ENCODE data around the gene CUL4A. TPM values are rescaled to one million over a fixed set of nuclear protein-coding genes. Genes with fewer than 3 reads are reported as not detected.
A peak's percentile ranks its signal among the peaks of the same experiment; 100 is the strongest.

The CUL4A gene
- total RNA-seq, 1 donor from 2014 or later: 83.8 TPM

DNA sequence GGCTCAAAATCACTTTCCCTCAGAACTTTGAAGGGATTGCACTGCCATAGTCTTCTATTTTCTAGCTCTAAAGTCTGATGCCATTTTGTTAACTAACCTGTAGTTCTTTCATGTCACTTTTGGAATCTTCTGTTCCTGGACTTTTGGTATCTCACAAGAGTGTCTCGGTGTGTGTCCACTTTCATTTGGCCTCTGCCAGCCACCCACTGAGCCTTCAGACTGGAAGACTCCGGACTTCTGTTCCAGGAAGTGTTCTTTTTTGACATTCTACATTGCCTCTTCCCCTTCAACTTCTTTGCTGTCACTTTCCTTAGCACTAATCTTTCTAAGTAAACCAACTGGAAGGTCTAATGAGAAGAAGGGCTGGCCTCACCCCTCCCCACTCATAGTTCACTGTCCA lies 62.6 kb downstream of the CUL4A start:
- no peaks in the 10 kb centered on the region for H3K27me3 Mint-ChIP-seq (ENCODE audit: low read depth)
- no peak for DNase-seq (ENCODE audit: low spot score)
- H3K27ac Mint-ChIP-seq: no peak overlapping the region
- H3K9me3 Mint-ChIP-seq: no peaks in the 10 kb centered on the region
- no peaks in the 10 kb centered on the region for H3K36me3 Mint-ChIP-seq (ENCODE audit: low read depth)
- intact Hi-C loops (cut with micrococcal nuclease): no loop called here
- peaks cover 2% of the 10 kb centered on the region for H3K4me1 Mint-ChIP-seq (ENCODE audit: low read depth)
- no peak overlapping the region for H3K4me3 Mint-ChIP-seq (ENCODE audit: low read depth)

DNA sequence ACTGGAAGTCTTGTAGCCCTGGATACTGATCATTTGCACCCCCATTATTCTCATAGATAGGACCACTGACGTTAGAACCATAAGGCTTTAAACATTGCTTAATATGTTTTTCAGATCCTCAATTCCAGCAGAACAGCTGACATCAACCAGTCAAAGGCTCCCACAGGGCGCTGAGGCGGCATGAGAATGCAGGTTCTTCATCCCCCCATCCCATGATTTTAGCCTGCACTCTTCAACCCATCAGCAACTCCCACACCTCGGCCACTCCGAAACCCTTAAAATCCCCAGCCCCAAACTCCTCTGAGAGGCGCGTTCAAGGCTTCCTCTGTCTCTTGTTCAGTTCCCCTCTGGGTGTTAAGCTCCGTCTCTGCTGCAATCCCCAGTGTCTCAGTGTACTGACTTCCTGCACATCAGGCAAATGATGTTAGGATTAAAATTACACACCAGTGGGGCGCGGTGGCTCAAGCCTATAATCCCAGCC lies 63.3 kb downstream of the CUL4A start:
- H3K27ac Mint-ChIP-seq: no peak overlapping the region
- H3K4me3 Mint-ChIP-seq (ENCODE audit: low read depth): no peak overlapping the region
- no peaks in the 10 kb centered on the region for H3K27me3 Mint-ChIP-seq (ENCODE audit: low read depth)

DNA sequence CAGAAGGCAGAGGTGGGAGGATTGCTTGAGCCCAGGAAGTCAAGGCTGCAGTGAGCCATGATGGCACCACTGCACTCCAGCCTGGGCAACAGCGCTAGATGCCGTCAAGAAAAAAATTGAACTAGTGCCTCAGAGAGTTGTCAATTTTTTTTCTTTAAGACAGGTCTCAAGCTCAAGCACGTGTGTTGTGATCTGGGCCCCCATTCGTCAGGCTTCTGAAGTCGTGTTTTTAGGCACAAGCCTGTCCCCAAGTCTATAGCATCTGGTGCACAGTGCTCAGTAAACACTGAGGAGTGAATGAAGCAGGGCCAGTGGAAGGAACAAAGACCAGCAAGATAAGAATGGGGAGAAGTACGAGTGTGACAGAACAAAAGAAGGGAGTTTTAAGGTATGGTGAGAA lies 63.9 kb downstream of the CUL4A start:
- Mint-ChIP-seq H3K4me3 (ENCODE audit: low read depth) (no peak overlapping the region), H3K36me3 (ENCODE audit: low read depth) (no peaks in the 10 kb centered on the region)
- intact Hi-C loops (cut with micrococcal nuclease): no loop called here

More for the DNA sequence above, 63.3 kb downstream of the CUL4A start:
- no peak for DNase-seq (ENCODE audit: low spot score)
- H3K4me1 Mint-ChIP-seq (ENCODE audit: low read depth): peaks cover 2% of the 10 kb centered on the region
- no peaks in the 10 kb centered on the region for H3K9me3 Mint-ChIP-seq
- H3K36me3 Mint-ChIP-seq (ENCODE audit: low read depth): no peaks in the 10 kb centered on the region
- intact Hi-C loops (cut with micrococcal nuclease): no loop called here

DNA sequence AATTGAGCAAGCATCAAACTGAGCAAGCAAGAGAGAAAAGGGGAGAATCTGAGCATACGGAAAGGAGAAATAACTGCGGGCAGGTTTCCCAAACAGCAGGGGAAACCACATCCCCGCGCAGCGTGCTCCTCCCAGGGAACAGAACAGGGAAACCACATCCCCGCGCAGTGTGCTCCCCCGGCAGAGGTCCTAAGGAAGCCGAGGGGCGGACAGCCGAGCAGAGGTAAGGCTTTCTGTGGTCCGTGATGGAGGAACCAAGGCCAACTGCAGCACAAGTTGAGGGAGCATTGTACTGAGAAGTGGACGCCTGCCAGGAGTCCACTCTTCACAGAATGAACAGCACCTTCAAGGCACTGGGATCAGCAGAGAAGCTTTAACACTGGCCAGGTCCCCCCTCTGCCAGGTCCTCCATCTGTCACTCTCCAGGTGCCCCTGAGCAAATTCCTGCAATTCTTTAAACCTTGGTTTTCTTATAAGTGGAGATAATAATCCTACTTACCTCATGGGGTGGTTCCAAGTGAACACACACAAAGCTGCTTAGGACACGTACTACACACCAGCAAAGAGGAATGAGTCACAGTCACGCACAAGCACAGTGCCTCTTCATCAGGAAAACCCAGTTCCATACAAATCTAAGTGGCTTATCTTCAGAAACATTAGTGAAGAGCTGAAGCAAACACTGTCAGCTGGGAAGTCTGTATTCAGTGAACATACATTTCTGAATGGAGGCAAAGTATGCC lies 64.6 kb downstream of the CUL4A start:
- Mint-ChIP-seq H3K4me3 (ENCODE audit: low read depth) (no peak overlapping the region), H3K27me3 (ENCODE audit: low read depth) (no peaks in the 10 kb centered on the region), H3K36me3 (ENCODE audit: low read depth) (no peaks in the 10 kb centered on the region), H3K27ac (no peak overlapping the region), H3K4me1 (ENCODE audit: low read depth) (peaks cover 2% of the 10 kb centered on the region), H3K9me3 (no peaks in the 10 kb centered on the region)
- DNase-seq (ENCODE audit: low spot score): no peak
- intact Hi-C loops (cut with micrococcal nuclease): no loop called here

More for the DNA sequence above, 63.9 kb downstream of the CUL4A start:
- Mint-ChIP-seq H3K4me1 (ENCODE audit: low read depth) (peaks cover 2% of the 10 kb centered on the region), H3K27me3 (ENCODE audit: low read depth) (no peaks in the 10 kb centered on the region), H3K27ac (no peak overlapping the region), H3K9me3 (no peaks in the 10 kb centered on the region)
- DNase-seq (ENCODE audit: low spot score): no peak

DNA sequence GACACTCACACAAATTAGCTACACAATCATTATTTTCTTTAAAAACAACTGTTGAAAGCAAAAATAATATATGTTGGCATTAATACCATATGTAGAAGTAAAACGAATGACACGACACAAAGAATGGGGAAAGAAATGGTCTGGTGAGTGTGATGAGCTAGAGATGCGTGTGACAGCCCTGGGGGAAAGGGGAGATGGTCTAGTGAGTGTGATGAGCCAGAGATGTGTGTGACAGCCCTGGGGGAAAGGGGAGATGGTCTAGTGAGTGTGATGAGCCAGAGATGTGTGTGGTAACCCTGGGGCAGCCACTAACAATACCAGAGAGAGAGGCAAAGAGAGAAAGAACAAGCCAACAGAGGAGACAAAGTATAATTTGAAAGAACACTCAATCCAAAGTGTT lies 65.3 kb downstream of the CUL4A start:
- Mint-ChIP-seq H3K27me3 (ENCODE audit: low read depth) (no peaks in the 10 kb centered on the region), H3K36me3 (ENCODE audit: low read depth) (no peaks in the 10 kb centered on the region), H3K27ac (no peak overlapping the region), H3K4me3 (ENCODE audit: low read depth) (no peak overlapping the region), H3K4me1 (ENCODE audit: low read depth) (peaks cover 2% of the 10 kb centered on the region), H3K9me3 (no peaks in the 10 kb centered on the region)
- no peak for DNase-seq (ENCODE audit: low spot score)
- intact Hi-C loops (cut with micrococcal nuclease): loop anchor here (1.0 kb wide), 1 partner anchor 120 kb away; no protein-coding TSS in a partner anchor

DNA sequence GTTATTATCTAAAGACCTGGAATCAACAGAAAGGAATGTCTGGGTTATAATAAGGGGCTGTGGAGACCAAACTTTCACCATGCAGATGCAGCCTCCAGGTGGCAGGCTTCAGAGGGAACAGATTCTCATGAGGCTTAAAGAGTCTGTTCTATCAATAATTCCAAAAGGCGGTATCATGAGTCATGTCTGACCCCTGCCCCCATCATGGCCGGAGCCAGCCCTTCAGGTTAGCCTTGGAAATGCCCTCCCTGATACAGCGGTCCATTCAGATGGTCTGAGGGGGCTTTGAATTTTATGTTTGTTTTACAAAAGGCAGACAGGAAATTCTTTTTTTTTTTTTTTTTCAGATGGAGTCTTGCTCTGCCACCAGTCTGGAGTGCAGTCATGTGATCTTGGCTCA lies 66.0 kb downstream of the CUL4A start:
- no peaks in the 10 kb centered on the region for H3K36me3 Mint-ChIP-seq (ENCODE audit: low read depth)
- peaks cover 2% of the 10 kb centered on the region for H3K4me1 Mint-ChIP-seq (ENCODE audit: low read depth)
- no peaks in the 10 kb centered on the region for H3K27me3 Mint-ChIP-seq (ENCODE audit: low read depth)
- no peak overlapping the region for H3K27ac Mint-ChIP-seq
- H3K4me3 Mint-ChIP-seq (ENCODE audit: low read depth): no peak overlapping the region
- no peaks in the 10 kb centered on the region for H3K9me3 Mint-ChIP-seq
- no peak for DNase-seq (ENCODE audit: low spot score)
- intact Hi-C loops (cut with micrococcal nuclease): loop anchor here (1.0 kb wide), 1 partner anchor 119 kb away; no protein-coding TSS in a partner anchor

DNA sequence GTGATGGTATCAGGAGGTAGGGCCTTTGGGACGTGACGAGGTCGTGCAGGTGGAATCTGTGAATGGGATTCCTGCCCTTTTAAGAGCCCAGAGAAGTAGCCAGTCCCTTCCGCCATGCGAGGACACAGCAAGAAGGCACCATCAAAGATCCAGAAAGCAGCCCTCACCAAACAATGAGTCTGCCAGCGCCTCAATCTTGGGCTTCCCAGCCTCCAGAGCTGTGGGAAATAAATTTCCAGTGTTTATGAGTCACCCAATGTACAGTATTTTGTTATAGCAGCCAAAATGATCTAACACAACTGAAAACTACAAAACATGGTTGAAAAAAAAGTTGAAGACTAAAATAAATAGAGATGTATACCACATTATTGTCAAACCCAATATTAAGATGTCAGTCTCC lies 70.7 kb downstream of the CUL4A start:
- no peaks in the 10 kb centered on the region for H3K4me1 Mint-ChIP-seq (ENCODE audit: low read depth)
- H3K27ac Mint-ChIP-seq: no peak overlapping the region
- no peak for DNase-seq (ENCODE audit: low spot score)
- H3K9me3 Mint-ChIP-seq: no peaks in the 10 kb centered on the region
- no peaks in the 10 kb centered on the region for H3K36me3 Mint-ChIP-seq (ENCODE audit: low read depth)
- no peak overlapping the region for H3K4me3 Mint-ChIP-seq (ENCODE audit: low read depth)
- intact Hi-C loops (cut with micrococcal nuclease): no loop called here
- H3K27me3 Mint-ChIP-seq (ENCODE audit: low read depth): no peaks in the 10 kb centered on the region

DNA sequence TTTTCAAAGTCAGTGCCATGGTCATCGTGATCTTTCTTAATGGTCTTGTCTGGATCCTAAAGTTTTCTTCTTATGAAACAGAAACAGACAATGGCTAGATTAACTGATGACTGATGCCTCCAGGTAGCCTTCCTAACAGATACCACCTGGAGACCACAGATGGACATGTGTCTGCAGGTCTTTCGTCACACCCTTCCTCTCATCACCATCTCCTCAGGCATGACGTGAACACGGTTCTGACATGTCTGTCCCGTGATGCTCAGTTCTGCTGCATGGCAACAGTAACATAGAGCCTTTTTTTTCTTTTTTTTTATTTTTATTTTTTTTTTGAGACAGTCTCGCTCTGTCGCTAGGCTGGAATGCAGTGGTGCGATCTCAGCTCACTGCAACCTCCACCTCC lies 74.5 kb downstream of the CUL4A start:
- Mint-ChIP-seq H3K4me3 (ENCODE audit: low read depth) (no peak overlapping the region), H3K9me3 (no peaks in the 10 kb centered on the region), H3K27ac (no peak overlapping the region), H3K4me1 (ENCODE audit: low read depth) (no peaks in the 10 kb centered on the region), H3K36me3 (ENCODE audit: low read depth) (no peaks in the 10 kb centered on the region), H3K27me3 (ENCODE audit: low read depth) (no peaks in the 10 kb centered on the region)
- DNase-seq (ENCODE audit: low spot score): no peak
- intact Hi-C loops (cut with micrococcal nuclease): no loop called here

DNA sequence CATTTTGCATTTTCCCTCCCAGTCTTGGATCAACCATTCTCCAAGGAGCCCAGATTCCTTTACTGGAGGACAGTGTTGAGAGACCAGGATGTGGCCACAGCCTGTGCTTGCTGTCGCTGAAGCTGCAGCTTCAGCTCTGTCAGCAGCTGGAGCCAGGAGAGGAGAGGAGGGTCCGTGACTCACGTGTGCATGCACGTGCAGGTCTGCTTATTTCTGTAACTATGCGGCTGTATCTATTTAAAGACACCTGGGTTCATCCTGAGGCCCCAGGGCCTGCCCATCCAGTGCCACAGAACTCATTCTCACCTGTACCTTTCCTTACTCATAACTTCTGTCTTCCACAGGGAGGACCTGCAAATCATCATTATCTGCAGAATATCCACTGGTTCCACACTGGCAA lies 79.5 kb downstream of the CUL4A start:
- no peak for DNase-seq (ENCODE audit: low spot score)
- Mint-ChIP-seq H3K27ac (no peak overlapping the region), H3K27me3 (ENCODE audit: low read depth) (peaks cover 29% of the 10 kb centered on the region), H3K4me1 (ENCODE audit: low read depth) (peaks cover 12% of the 10 kb centered on the region), H3K9me3 (no peaks in the 10 kb centered on the region), H3K36me3 (ENCODE audit: low read depth) (no peaks in the 10 kb centered on the region), H3K4me3 (ENCODE audit: low read depth) (no peak overlapping the region)
- intact Hi-C loops (cut with micrococcal nuclease): no loop called here

DNA sequence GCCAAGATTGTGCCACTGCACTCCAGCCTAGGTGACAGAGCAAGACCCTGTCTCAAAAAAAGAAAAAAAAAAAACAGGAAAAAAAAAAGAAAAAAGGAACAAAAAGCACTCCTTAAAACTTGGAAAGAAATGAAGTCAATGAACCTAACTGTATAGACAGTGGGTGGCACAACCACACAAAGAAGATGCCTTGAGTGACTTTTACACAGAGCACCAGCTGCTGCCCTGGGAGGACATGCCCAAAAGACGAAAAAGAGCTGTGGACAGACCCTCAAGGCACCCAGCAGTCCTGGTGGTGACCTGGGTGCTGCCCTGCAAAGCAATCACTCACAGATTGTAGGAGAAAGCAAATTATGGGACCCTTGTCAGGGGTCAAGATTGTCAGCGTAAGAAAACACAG lies 81.7 kb downstream of the CUL4A start:
- Mint-ChIP-seq H3K36me3 (ENCODE audit: low read depth) (no peaks in the 10 kb centered on the region), H3K27me3 (ENCODE audit: low read depth) (peaks cover 33% of the 10 kb centered on the region), H3K9me3 (no peaks in the 10 kb centered on the region), H3K4me1 (ENCODE audit: low read depth) (peaks cover 12% of the 10 kb centered on the region), H3K4me3 (ENCODE audit: low read depth) (no peak overlapping the region), H3K27ac (no peak overlapping the region)
- no peak for DNase-seq (ENCODE audit: low spot score)
- intact Hi-C loops (cut with micrococcal nuclease): no loop called here

DNA sequence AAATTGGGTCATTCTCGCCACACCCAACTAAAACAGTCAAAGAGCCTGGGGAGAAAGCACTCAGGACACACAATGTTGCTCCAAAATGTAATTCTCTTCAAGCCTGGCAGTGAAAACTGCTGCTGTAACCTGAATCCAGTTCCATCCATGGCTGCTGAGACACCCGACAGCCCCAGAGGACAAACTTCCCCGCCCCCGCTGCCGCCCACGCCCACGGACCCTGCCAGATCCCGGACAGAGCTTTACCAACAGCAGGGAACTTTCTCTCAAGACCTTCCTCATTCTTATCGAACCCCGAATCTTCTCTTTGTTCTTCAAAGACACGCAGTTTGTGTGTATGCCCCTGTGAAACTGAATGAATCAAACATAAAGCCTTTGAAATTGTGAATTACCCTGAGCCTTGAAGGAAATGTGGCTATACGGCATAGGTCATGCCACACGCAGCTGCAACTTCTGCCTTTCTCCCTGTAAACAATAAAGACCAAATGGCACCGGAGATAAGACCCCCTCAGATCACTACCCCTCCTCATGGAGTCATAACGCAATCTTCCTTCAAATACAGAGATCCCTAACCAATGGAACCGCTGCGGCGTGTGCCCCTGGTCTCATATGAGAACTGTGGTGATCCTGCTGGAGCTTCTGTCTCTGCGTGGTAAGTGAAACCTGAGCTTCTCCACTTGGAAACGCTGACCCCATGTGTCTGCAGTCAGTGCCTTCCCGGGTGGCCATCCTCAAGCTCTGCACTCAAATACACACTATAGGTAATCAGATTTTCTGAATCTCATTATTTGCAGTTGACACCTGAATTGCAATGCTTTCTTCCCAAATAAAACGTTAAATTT lies 82.8 kb downstream of the CUL4A start:
- Mint-ChIP-seq H3K4me3 (ENCODE audit: low read depth) (peak overlapping the region; percentile 62), H3K4me1 (ENCODE audit: low read depth) (peaks cover 16% of the 10 kb centered on the region), H3K9me3 (no peaks in the 10 kb centered on the region), H3K27ac (peak overlapping the region; percentile 18), H3K27me3 (ENCODE audit: low read depth) (peaks cover 35% of the 10 kb centered on the region), H3K36me3 (ENCODE audit: low read depth) (peaks cover 5% of the 10 kb centered on the region)
- intact Hi-C loops (cut with micrococcal nuclease): no loop called here
- no peak for DNase-seq (ENCODE audit: low spot score)

DNA sequence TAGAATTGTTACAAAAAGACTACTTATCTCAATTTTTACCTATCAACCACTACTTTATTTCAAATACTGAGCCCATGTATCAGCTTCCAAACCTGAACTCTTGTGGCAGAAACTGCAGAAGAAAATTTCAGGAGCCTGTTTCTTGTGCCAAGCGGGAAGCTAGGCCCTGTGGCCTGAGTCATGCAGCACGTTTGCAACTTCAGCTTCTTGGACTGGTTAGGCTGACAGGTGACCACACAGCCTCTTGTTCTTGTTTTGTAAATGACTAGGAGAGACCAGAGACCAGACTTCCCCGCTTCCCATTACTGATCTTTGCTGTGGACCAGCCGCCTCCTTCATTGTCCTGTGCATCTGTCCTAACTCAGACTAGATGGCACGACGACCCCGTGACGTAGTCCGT lies 84.3 kb downstream of the CUL4A start:
- no peak overlapping the region for H3K4me3 Mint-ChIP-seq (ENCODE audit: low read depth)
- peaks cover 28% of the 10 kb centered on the region for H3K4me1 Mint-ChIP-seq (ENCODE audit: low read depth)
- peaks cover 35% of the 10 kb centered on the region for H3K27me3 Mint-ChIP-seq (ENCODE audit: low read depth)

DNA sequence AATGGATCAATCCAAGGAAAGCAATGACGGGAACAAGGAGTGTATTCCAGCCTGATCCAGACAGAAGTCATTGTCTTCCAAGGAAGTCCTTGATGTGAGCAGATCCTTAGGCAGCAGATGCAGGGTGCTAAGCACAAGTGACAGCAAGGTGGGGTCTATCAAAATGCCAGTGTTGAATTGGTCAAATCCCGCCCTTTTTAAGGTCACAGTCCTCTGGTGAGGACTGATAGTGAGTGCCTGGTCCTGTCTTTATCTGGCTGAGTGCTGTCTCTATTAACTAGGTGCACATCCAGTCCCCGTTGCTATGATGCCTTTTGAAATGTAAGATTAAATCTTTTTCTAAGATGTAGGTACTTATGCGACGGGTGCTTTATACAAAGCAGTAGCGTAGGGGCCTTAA lies 86.4 kb downstream of the CUL4A start:
- intact Hi-C loops (cut with micrococcal nuclease): loop anchor here (2.0 kb wide), 3 partner anchors 87 to 195 kb away; partner anchors contain the start of genes CUL4A, DCUN1D2 and PCID2
- peak overlapping the region; percentile 97 for H3K4me3 Mint-ChIP-seq (ENCODE audit: low read depth)
- DNase-seq (ENCODE audit: low spot score): no peak
- no peak overlapping the region for H3K27ac Mint-ChIP-seq
- peaks cover 31% of the 10 kb centered on the region for H3K4me1 Mint-ChIP-seq (ENCODE audit: low read depth)
- peaks cover 10% of the 10 kb centered on the region for H3K36me3 Mint-ChIP-seq (ENCODE audit: low read depth)
- no peaks in the 10 kb centered on the region for H3K9me3 Mint-ChIP-seq
- H3K27me3 Mint-ChIP-seq (ENCODE audit: low read depth): peaks cover 25% of the 10 kb centered on the region

More for the DNA sequence above, 84.3 kb downstream of the CUL4A start:
- Mint-ChIP-seq H3K36me3 (ENCODE audit: low read depth) (peaks cover 9% of the 10 kb centered on the region), H3K9me3 (no peaks in the 10 kb centered on the region), H3K27ac (no peak overlapping the region)
- no peak for DNase-seq (ENCODE audit: low spot score)
- intact Hi-C loops (cut with micrococcal nuclease): no loop called here

Measured in activated T-helper 2 cell treated with anti-CD3 and anti-CD28 coated beads, Interferon-gamma antibody, Interleukin-2, Interleukin-4, amounts not matched to agents 10 μg/mL and 5 μg/mL and 100 μg/mL, durations not matched to agents 14 hours and 24 hours and 36 hours (primary cell).